Midbrain (tissue), 1 donor: ENCODE measurements around the gene HPCAL1.

Source experiments
- DNase-seq: peaks from one replicate; lab custom pipeline; 2025; lab: John Stamatoyannopoulos, UW

The HPCAL1 gene

DNA sequence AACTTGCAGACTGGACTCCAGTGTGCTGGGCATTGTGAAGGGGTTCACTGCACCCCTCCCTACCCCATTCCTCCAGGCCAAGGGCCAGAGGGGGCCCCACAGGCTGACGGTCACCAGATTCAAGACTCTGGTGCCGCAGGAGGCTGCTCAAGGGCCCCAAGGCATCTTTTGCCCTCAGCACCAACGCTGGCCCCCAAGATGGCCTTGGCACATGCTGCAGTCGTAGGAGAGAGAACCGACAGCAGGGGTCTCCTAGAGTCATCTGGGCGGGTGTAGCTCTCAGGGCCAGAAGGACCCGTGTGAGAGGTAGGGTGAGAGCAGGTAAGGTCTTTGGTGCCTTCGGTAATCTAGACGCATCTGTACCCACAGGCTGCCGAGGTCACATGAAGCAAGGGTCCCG, 164.1 kb downstream of the HPCAL1 start:
- no peak for DNase-seq

DNA sequence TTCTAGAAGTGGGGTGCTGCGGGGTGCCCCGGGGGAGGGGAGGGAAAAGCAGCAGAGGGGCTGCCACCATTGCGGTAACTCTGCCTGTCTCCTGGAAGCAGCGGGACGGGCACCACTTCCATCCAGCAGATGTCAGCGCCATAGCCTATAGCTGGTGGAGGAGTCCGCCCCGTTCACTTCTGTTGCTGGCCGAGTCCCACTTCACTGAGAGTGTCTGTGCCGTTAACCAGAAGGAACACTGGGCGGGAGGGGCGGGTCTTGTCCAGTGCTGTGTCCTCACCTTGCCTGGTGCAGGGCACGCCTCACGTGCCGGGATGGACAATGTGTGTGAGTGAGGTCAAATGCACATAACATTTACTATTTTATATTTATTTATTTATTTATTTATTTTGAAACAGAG, 164.7 kb downstream of the HPCAL1 start:
- DNase-seq: no peak

DNA sequence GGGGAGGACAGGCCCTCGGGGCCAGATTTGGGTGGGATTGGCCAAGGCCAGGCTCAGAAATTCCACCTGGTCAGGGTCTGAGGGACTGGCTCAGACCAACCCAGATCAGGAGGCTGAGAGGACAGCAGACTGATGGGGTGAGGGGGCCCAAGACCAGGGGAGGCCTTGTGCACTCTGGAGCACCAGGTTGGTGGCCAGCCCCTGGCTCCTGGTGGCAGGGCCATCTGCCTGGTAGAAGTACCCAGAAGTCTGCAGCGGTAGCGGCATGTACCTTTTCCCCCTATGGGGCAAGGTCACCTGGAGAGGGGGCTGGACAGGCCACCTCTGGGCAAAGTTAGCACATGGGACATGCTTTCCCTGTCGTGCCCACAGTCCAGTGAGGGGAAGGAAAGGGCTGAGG, 166.6 kb downstream of the HPCAL1 start:
- DNase-seq: no peak

DNA sequence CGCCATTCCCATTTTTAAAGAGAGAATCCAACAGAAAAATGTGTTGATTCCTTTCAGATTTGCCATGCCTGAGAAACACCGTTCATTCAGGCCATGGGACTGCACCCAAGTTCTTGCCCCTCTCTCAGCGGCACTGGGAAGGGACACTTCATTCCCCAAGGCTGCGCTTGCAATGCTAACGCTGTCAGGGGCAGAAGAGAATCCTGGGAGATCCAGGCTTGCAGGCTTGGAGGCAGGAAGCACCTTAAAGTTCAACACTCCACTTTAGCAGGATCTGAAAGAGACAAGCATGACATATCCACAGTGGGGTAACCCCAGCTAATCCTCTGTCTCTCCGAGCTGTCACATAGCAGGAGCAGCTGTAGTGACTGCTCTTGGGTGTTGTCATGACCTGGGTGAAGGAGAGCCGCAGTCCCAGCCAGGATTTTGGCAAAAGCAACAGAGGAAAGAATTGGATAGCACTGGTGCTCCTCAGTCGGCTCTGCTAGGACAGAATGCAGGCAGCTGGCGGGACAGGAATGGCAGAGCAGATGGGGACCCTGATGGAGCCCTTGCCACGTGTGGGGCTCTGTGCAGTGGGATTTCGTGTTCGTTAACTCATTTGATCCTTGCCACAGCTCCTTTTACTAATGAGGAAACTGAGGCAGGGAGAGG, 167.4 kb downstream of the HPCAL1 start:
- DNase-seq: no peak

DNA sequence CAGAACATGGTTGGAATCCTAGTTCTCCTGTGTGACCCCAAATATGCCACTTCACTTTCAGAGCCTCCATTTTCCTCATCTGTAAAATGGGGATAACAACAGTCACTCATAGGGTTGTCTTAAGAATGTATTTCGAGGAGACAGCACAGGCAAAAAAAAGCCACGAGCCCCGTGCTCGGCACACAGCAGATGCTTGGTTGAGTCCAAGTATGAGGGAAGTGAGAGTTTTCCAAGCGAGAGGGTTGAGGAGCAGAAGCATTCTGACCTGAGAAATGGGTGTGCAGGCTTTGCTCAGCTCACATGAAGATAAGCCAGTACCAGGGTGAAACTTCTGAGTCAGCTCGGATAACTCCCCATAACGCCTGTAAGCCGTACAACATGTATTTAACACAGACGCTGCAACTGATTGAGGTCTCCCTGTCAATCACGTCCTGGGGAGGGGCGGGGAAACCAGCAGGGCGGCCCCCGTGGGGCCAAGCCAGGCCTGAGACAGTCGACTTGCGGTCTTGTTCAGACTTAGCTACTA, 168.4 kb downstream of the HPCAL1 start:
- DNase-seq: no peak

DNA sequence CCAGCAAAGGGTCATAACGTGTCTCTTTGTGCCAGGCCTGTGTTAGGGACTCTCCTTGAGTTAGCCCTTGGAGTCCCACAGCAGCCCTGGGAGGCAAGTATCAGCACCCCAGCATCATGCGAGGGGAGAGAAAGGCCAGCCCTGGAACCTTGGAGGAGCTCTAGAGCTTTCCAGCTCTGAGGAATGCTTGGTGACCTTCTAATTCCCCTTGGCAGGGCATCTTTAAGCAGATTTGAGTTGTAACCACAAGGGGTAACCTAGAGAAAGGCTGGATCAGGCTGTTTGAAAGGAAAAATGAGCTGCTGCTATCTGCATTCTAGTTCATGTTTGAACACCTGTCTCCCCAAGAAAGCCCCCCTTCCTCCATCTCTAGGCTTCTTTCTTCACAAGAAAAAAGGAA, 169.3 kb downstream of the HPCAL1 start:
- DNase-seq: no peak

DNA sequence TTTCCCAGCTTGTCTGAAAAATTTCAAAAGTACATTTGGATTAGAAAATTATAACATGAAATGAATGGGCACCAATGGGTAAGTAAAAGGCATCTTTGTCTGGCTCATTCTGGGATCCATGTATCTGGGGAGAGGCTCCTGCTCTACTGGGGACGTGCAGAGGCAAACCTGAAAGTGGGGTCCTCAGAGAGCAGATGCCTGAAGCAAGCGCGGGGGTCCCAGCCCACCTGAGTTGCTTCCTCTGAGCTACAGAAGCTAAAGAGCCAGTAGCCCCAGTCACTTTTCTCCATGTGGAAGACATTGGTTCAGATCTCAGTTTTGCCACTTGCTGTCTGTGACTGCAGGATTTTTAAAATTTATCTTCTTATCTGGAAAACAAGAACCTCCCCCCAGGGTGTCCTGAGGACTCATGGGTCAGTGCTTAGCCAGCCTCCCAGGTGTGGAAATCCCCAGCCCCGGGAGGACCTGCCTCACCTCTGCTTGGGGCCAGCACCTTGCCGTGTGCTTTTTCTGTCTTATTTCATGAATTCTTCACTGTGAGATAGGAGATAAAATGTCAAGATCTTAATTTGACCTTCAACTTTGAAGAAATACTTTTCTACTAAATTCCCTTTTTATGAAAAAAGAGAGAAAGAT, 170.5 kb downstream of the HPCAL1 start:
- no peak for DNase-seq

DNA sequence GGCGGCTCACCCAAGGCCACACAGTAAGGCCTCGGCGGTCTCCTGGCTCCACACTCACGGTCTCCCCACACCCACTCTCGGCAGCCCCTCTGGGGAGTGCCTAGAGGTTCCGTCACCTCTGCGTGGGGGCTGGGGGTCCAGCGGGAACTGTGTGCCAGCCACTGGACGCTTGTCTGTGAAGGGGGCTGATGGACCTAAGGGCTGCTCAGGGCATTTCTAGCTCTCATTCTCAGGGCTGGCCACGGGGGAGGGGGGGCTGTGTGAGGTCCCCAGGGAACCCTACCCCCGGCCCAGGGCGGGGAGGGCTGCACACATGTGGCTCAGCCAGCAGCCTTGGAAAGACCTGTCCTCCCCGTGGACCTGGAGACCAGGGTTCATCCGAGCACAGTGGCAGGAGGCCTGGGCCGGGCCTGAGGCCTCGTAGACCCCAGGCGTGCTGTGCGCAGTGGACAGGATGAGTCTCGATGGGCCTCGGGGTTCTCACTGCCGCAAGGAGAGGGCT, 172.6 kb downstream of the HPCAL1 start:
- DNase-seq: no peak

DNA sequence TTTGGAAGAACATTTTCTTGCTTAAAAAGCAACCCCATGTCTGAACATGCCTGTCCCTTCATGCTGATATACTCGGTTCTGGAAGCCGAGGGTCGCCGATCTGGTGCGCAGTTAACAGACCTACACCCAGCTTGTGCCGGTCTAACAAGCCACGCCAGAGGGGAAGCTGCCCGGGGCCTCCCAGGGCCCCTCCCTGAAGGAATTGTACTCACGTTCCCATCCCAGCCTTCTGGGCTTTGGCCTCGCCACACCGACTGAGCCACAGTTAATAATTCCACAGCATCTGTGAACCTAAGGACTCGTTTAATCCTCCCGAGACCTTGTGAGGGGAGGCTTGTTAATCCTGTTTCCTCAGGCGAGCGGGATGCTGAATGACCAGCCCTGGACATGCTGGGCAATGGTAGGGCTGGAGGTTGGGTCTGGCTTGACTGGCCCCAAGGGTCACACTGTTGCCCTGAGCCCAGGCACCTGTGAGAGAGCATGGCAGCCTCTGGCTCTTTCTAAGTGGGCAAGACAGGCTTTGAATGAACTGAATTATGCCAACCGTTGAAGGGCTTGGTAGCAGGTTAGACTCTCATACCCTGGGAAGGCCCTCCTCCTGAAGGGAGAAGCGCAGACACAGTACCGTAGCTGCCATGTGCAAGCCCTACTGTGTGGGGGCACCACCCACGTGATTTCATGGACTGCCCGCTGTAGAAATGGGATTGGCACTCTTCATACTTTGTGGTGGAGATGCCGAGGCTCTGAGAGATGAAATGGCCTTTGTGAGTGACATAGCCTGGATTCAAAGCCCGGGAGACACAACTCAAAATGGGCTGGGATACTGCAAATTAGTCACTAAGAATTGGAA, 173.3 kb downstream of the HPCAL1 start:
- DNase-seq: no peak

DNA sequence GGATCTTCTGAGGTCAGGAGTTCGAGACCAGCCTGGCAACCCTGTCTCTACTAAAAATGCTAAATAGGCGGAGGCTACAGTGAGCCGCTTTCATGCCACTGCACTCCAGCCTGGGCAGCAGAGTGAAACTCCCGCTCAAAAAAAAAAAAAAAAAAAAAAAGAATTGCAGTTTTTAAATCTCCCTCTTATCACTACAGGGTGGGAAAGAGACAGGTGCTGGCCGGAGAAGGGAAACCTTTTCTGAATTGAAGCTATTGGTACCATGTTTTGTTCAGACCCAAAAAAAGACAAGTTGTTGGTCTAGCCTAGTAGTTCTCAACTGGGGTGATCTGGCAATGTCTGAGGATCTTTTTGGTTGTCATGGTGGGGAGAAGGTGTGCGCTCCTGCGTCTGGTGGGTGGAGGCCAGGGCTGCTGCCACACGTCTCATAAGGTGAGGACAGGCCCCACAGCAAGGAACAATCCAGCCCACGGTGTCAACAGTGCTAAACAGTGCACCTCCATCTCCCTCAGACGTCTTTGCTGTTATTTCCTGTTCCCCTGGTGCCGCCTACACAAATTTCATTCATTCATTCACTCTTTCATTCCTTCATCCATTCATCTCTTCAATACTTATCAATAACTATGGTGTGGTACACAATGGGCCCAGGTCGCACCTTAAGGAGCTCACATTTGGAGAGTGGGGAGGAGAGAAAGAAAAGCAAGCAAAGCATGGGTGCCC, 174.2 kb downstream of the HPCAL1 start:
- no peak for DNase-seq
